PC-3 (cell line): ENCODE data around the gene NT5DC3. TPM values are rescaled to one million over a fixed set of nuclear protein-coding genes. Genes with fewer than 3 reads are reported as not detected.
"Not testable (repeated sequence)": the region's sequence is repeated elsewhere in the genome, so short reads cannot be mapped to it uniquely, and the experiment has no call there.

Experiments used
- ATAC-seq: fragments of 200-7000 bp; cut with Tn5 transposase; 2 replicates; pipeline ENCODE4 v1.9.1; 2020; ENCODE audit warnings: mild to moderate bottlenecking, moderate library complexity
- BruUV-seq: library from RNA; stranded (reverse); fragments of 400-500 nt; replicated peaks from 2 replicates; lab custom pipeline; 2021; lab: Mats Ljungman, UMichigan
- CTCF ChIA-PET: fragments of 300-600 bp; sonication (Branson Sonifier 250); formaldehyde crosslinking; loops from one replicate; lab custom pipeline; 2022; ENCODE audit warnings: antibody characterized with exemption; lab: Charles Lee
- POLR2A ChIA-PET: fragments of 300-600 bp; sonication (Branson Sonifier 250); formaldehyde crosslinking; loops from one replicate; lab custom pipeline; 2022; ENCODE audit warnings: antibody characterized with exemption; ENCODE audit not compliant: unreplicated experiment; lab: Charles Lee
- DNase-seq: peaks from one replicate; pipeline ENCODE4 v3.0.0-alpha.2; 2015
- H2AFZ ChIP-seq: fragments of 300-600 bp; sonication (generic); 2 replicates; pipeline ENCODE4 v1.6.0; 2016; ENCODE audit warnings: antibody characterized with exemption, low read length
- H3F3A ChIP-seq: fragments of 300-600 bp; sonication (generic); one replicate; pipeline ENCODE4 v1.6.0; 2017; ENCODE audit warnings: antibody characterized with exemption, low read length, control low read depth, mild to moderate bottlenecking; ENCODE audit not compliant: unreplicated experiment
- H3K27ac ChIP-seq: fragments of 300-600 bp; sonication (generic); 2 replicates; pipeline ENCODE4 v1.5.1; 2016; ENCODE audit warnings: mild to moderate bottlenecking, low read length
- H3K27me3 ChIP-seq: fragments of 300-600 bp; sonication (generic); 2 replicates; pipeline ENCODE4 v1.6.1; 2016; ENCODE audit warnings: low read length, mixed read lengths
- H3K36me3 ChIP-seq: fragments of 300-600 bp; sonication (generic); 2 replicates; pipeline ENCODE4 v1.6.1; 2016; ENCODE audit warnings: low read depth, mixed run types, low read length, mixed read lengths
- H3K4me1 ChIP-seq: fragments of 300-600 bp; sonication (generic); 2 replicates; pipeline ENCODE4 v1.5.1; 2016; ENCODE audit warnings: low read length; ENCODE audit not compliant: insufficient read depth
- H3K4me2 ChIP-seq: fragments of 300-600 bp; sonication (generic); 2 replicates; pipeline ENCODE4 v1.6.0; 2016; ENCODE audit warnings: low read length
- H3K4me3 ChIP-seq: fragments of 300-600 bp; sonication (generic); 2 replicates; pipeline ENCODE4 v1.5.1; 2016; ENCODE audit warnings: mild to moderate bottlenecking, low read length, mixed read lengths
- H3K79me2 ChIP-seq: fragments of 300-600 bp; sonication (generic); 2 replicates; pipeline ENCODE4 v1.6.1; 2017; ENCODE audit warnings: low read length, mixed read lengths
- H3K9ac ChIP-seq: fragments of 300-600 bp; sonication (generic); 2 replicates; pipeline ENCODE4 v1.6.0; 2016; ENCODE audit warnings: mild to moderate bottlenecking, low read length
- H3K9me2 ChIP-seq: fragments of 300-600 bp; sonication (generic); replicated peaks from 2 replicates; pipeline ENCODE4 v1.6.1; 2016; ENCODE audit warnings: mixed run types, low read length, mixed read lengths
- H3K9me3 ChIP-seq: fragments of 300-600 bp; sonication (generic); 2 replicates; pipeline ENCODE4 v1.6.1; 2016; ENCODE audit warnings: low read length, mixed read lengths
- H4K20me1 ChIP-seq: fragments of 300-600 bp; sonication (generic); 2 replicates; pipeline ENCODE4 v1.6.1; 2016; ENCODE audit warnings: low read length, mixed read lengths
- CTCF ChIP-seq: fragments of 300-600 bp; sonication (generic); conservative IDR thresholded peaks from 2 replicates; pipeline ENCODE4 v1.5.1; 2017; ENCODE audit warnings: antibody characterized with exemption, low read depth, mild to moderate bottlenecking, low read length
- EZH2 ChIP-seq: fragments of 300-600 bp; sonication (generic); IDR thresholded peaks from one replicate; pipeline ENCODE4 v1.6.1; 2017; ENCODE audit warnings: antibody characterized with exemption, mild to moderate bottlenecking, low read length; ENCODE audit not compliant: unreplicated experiment
- EZH2phosphoT487 ChIP-seq: fragments of 300-600 bp; sonication (generic); IDR thresholded peaks from 2 replicates; pipeline ENCODE4 v1.6.1; 2018; ENCODE audit warnings: mild to moderate bottlenecking, antibody characterized with exemption, low read length, borderline replicate concordance
- intact Hi-C: fragments of 100-400 bp; cut with micrococcal nuclease; formaldehyde crosslinking; loops from 2 replicates; pipeline ENCODE4 v1.9.0; 2023
- total RNA-seq: library from RNA; depleted of rRNA; stranded (reverse); fragments of >200 nt; gene quantifications from 2 replicates; pipeline ENCODE4 v1.2.3, GENCODE V29; 2014

NT5DC3 gene
- total RNA-seq, 1 experiment from 2014 or later: 15.7 TPM

- no peak for DNase-seq
- H3K9ac ChIP-seq: no peak overlapping the region
- no peaks in the 10 kb centered on the region for H3K9me2 ChIP-seq
- no TSS peak for BruUV-seq
- no peak overlapping the region for H3K27ac ChIP-seq
- no peaks in the 10 kb centered on the region for H4K20me1 ChIP-seq
- no peak for TF ChIP-seq CTCF
- no peak for TF ChIP-seq EZH2
- no peak for TF ChIP-seq EZH2phosphoT487
- no peaks in the 10 kb centered on the region for H3K9me3 ChIP-seq
- ChIA-PET CTCF (no interaction called here), POLR2A (no interaction called here)
- H3K4me2 ChIP-seq: no peak overlapping the region
- intact Hi-C loops: no loop called here
- no peak overlapping the region for H3K4me3 ChIP-seq
- no peaks in the 10 kb centered on the region for H3F3A ChIP-seq
- H3K36me3 ChIP-seq: peaks cover 46% of the 10 kb centered on the region
- no peaks in the 10 kb centered on the region for H3K27me3 ChIP-seq
- 0 out of 2 replicates have a peak, but pooled peaks cover 4% of the 10 kb centered on the region for H3K79me2 ChIP-seq
- no peak overlapping the region for H2AFZ ChIP-seq
- no peak for ATAC-seq
- H3K4me1 ChIP-seq: peaks cover 16% of the 10 kb centered on the region
These were observed 30.9 kb downstream of the NT5DC3 start for GRCh38 chr12:103810111-103810510.

- H3K4me3 ChIP-seq, H4K20me1 ChIP-seq, H3K9me2 ChIP-seq, ATAC-seq, H2AFZ ChIP-seq, intact Hi-C loops, H3K9ac ChIP-seq, H3K9me3 ChIP-seq, H3K27me3 ChIP-seq, H3F3A ChIP-seq, DNase-seq, CTCF ChIA-PET, POLR2A ChIA-PET, H3K27ac ChIP-seq, H3K79me2 ChIP-seq, H3K4me2 ChIP-seq, BruUV-seq: not testable (repeated sequence)
- Histone ChIP-seq H3K4me1 (peaks cover 21% of the 10 kb centered on the region), H3K36me3 (peaks cover 46% of the 10 kb centered on the region)
These were observed 31.4 kb downstream of the NT5DC3 start for GRCh38 chr12:103809639-103810038.

GRCh38 chr12:103809154-103809553 is 31.9 kb downstream of the NT5DC3 start:
- DNase-seq: no peak
- intact Hi-C loops: no loop called here
- TF ChIP-seq CTCF: no peak
- TF ChIP-seq EZH2: no peak
- TF ChIP-seq EZH2phosphoT487: no peak
- H3F3A ChIP-seq: no peaks in the 10 kb centered on the region
- H3K9ac ChIP-seq: no peak overlapping the region
- ChIA-PET CTCF (no interaction called here), POLR2A (no interaction called here)
- H3K4me1 ChIP-seq: peaks cover 26% of the 10 kb centered on the region
- peaks cover 7% of the 10 kb centered on the region; the same call in 1 of the 2 replicates for H3K79me2 ChIP-seq
- H3K36me3 ChIP-seq: peaks cover 45% of the 10 kb centered on the region
- H3K27ac ChIP-seq: no peak overlapping the region
- no peak overlapping the region for H2AFZ ChIP-seq
- no peaks in the 10 kb centered on the region for H3K9me3 ChIP-seq
- H3K9me2 ChIP-seq: no peaks in the 10 kb centered on the region
- ATAC-seq: no peak
- no peak overlapping the region for H3K4me3 ChIP-seq
- H3K4me2 ChIP-seq: no peak overlapping the region
- H3K27me3 ChIP-seq: no peaks in the 10 kb centered on the region
- no peaks in the 10 kb centered on the region for H4K20me1 ChIP-seq
- no TSS peak for BruUV-seq
